ENCODE data around the gene SEC61A2. TPM values are rescaled to one million over a fixed set of nuclear protein-coding genes. Genes with fewer than 3 reads are reported as not detected.

Gene SEC61A2
- total and polyA plus RNA-seq, 8 donors: 4.8 to 19.9 (median 15.5) TPM

DNA sequence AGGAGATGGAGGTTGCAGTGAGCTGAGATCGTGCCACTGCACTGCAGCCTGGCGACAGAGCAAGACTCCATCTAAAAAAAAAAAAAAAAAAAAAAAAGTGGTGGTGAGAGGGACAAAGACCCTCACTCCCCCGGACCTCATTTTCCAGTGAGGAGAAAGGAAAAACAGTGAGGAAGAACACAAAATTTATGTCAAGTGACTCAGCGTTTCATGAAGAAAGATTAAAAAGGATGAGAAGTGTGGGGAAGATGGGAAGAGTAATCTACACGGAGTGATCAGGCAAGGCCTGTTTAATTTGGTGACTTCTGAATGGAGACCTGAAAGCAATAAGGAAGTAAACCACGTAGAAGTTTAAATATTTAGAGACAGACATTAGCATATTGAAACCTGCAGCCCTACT is 59.2 kb downstream of the SEC61A2 start:
- intact Hi-C loops (cut with DNase I): no loop called here
- TF ChIP-seq, protein P1, sequence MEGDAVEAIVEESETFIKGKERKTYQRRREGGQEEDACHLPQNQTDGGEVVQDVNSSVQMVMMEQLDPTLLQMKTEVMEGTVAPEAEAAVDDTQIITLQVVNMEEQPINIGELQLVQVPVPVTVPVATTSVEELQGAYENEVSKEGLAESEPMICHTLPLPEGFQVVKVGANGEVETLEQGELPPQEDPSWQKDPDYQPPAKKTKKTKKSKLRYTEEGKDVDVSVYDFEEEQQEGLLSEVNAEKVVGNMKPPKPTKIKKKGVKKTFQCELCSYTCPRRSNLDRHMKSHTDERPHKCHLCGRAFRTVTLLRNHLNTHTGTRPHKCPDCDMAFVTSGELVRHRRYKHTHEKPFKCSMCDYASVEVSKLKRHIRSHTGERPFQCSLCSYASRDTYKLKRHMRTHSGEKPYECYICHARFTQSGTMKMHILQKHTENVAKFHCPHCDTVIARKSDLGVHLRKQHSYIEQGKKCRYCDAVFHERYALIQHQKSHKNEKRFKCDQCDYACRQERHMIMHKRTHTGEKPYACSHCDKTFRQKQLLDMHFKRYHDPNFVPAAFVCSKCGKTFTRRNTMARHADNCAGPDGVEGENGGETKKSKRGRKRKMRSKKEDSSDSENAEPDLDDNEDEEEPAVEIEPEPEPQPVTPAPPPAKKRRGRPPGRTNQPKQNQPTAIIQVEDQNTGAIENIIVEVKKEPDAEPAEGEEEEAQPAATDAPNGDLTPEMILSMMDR (IDR thresholded peaks at IDR 0.05): no peak
- H3K4me1 ChIP-seq: peaks cover 6 to 37% of the 10 kb centered on the region in 2 donors
- DNase-seq (no peak), ATAC-seq (no peak)
- peaks cover 0 to 32% of the 10 kb centered on the region in 2 donors for H3K36me3 ChIP-seq
- H3K27me3 ChIP-seq: no peaks in the 10 kb centered on the region
- H3K9me3 ChIP-seq: no peaks in the 10 kb centered on the region
- no peak overlapping the region for H3K4me3 ChIP-seq
- no peak overlapping the region for H3K27ac ChIP-seq

DNA sequence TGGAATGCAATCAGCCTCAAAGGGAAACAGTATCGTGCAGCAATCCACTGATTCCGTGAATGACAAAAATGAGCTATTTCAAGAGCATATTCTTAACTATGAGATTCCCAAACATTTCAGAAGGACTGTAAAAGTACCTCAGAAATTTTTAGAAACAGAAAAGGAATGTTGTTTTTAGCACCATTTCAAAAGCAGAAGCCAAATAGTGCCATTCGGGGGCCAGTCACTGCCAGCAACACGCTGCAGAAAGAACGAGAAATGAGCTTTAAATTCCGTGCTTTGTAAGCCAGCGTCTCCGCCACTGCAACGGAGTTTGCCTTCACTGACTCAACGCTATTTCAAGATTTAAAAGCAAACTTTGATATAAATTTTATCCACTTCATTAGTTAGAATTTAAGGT is 59.9 kb downstream of the SEC61A2 start:
- TF ChIP-seq, protein P1 (IDR thresholded peaks at IDR 0.05): no peak
- Histone ChIP-seq H3K9me3 (no peaks in the 10 kb centered on the region), H3K4me3 (no peak overlapping the region), H3K4me1 (peaks cover 12 to 45% of the 10 kb centered on the region in 2 donors), H3K27me3 (no peaks in the 10 kb centered on the region), H3K36me3 (peaks cover 0 to 26% of the 10 kb centered on the region in 2 donors), H3K27ac (no peak overlapping the region)
- intact Hi-C loops (cut with DNase I): no loop called here
- ATAC-seq (no peak), DNase-seq (no peak)

DNA sequence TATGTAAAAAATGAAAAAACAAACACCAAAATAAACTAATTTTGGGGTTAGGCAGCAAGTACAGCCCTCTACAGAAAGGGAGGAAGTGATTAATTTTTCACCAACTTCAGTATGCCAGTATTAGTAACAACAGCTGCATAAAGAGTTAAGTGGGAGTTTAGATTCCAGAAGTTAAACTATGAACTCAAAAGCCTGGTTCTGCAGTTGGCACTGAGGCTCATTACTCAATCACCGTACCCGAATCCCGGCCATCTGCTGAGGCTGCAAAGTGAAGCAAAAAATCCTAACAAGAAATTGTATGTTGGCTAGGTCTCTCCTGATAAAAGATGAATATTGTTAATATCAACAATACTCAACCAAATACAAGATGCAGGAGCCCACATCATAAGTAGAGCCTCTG is 62.2 kb downstream of the SEC61A2 start:
- intact Hi-C loops (cut with DNase I): no loop called here
- H3K9me3 ChIP-seq: no peaks in the 10 kb centered on the region
- no peaks in the 10 kb centered on the region for H3K27me3 ChIP-seq

DNA sequence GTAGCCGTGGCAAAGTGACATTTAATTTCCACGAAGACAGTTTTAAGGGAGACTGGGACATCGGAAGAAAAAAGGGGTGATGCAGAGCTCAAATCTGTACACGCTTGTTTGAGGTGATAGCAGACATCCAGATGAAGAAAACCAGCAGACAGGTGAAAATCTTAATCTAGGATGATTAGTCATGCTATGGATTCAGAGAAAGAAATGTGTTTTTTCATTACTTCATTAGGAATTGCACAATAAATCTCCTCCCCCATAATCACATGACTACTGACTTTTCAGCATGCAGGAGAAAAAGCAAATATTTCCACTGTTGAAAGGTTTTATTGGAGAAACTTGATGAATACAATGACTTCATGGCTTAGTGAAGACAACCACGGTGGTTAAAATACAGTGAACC is 63.7 kb downstream of the SEC61A2 start:
- intact Hi-C loops (cut with DNase I): no loop called here
- ATAC-seq (no peak), DNase-seq (peak in 1 of 4 donors; percentile 2)
- no peak overlapping the region for H3K4me3 ChIP-seq
- TF ChIP-seq, protein P1 (IDR thresholded peaks at IDR 0.05): no peak
- no peaks in the 10 kb centered on the region for H3K36me3 ChIP-seq
- no peaks in the 10 kb centered on the region for H3K9me3 ChIP-seq
- peaks cover 21 to 61% of the 10 kb centered on the region in 2 donors for H3K4me1 ChIP-seq
- no peaks in the 10 kb centered on the region for H3K27me3 ChIP-seq
- H3K27ac ChIP-seq: no peak overlapping the region

More for the DNA sequence above, 62.2 kb downstream of the SEC61A2 start:
- Histone ChIP-seq H3K36me3 (peaks cover 0 to 4% of the 10 kb centered on the region in 2 donors), H3K27ac (no peak overlapping the region), H3K4me3 (no peak overlapping the region), H3K4me1 (peaks cover 13 to 47% of the 10 kb centered on the region in 2 donors)
- ATAC-seq (no peak), DNase-seq (no peak)
- TF ChIP-seq, protein P1 (IDR thresholded peaks at IDR 0.05): no peak

DNA sequence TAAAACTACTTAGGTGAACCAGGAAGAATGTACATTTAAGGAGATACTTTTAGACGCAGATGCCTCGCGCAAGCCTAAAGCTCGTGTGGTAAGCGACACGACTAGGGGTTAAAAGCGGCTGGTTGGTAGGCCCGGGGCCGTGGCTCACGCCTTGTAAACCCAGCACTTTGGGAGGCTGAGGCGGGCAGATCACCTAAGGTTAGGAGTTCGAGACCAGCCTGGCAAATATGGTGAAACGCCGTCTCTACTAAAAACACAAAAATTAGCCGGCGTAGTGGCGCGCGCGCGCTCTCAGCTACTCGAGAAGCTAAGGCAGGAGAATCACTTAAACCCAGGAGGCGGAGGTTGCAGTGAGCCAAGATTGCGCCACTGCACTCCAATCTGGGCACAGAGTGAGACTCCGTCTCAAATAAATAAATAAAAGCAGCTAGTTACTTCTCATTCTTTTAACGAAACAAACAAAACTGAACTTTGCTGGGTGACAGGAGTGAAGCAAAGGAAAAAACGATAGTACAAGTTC is 65.3 kb downstream of the SEC61A2 start:
- peaks cover 21 to 72% of the 10 kb centered on the region in 2 donors for H3K4me1 ChIP-seq
- ATAC-seq (peak; percentile 73), DNase-seq (peak in 3 of 4 donors; percentile 28 to 87 (median 63))
- TF ChIP-seq, protein P1 (IDR thresholded peaks at IDR 0.05): no peak
- H3K36me3 ChIP-seq: peaks cover 0 to 11% of the 10 kb centered on the region in 2 donors
- peak overlapping the region; percentile 89 to 95 for H3K4me3 ChIP-seq
- no peaks in the 10 kb centered on the region for H3K27me3 ChIP-seq
- no peaks in the 10 kb centered on the region for H3K9me3 ChIP-seq
- intact Hi-C loops (cut with DNase I): no loop called here
- peak overlapping the region; percentile 92 to 94 for H3K27ac ChIP-seq
